Activated T-cell treated with anti-CD3 and anti-CD28 coated beads, Interleukin-2, amount 50 U/mL, for 48 hours (primary cell): ENCODE data around the gene EPHB2.
"Not testable (repeated sequence)": the region's sequence is repeated elsewhere in the genome, so short reads cannot be mapped to it uniquely, and the experiment has no call there.

Source experiments
- DNase-seq, 2 experiments: peaks; one replicate each; pipeline ENCODE4 v3.0.0-alpha.2; 2020

The EPHB2 gene

DNA sequence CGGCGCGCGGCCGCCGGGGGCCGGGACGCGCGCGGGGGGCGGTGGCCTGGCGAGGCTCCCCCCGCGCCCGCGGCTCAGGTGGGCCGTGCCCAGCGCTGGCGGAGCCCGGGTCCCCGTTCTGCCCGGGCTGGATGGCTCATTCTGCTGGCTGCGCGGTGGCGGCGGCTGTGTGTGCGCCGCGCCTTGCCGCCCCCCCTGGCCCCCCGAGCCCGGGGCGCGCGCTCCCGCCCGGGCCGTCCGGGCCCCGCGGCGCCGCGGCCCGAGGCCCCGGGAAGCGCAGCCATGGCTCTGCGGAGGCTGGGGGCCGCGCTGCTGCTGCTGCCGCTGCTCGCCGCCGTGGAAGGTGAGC, at the start of gene EPHB2:
EPHB2 (plus strand) TSS at position 139 of the 349 bp plus-strand sequence; CDS start at position 283, 144 bp downstream.
- peak; percentile 34 to 53 for DNase-seq

GRCh38 chr1:22661880-22662279, 48.8 kb upstream of the EPHB2 start:
- DNase-seq, result no peak

DNA sequence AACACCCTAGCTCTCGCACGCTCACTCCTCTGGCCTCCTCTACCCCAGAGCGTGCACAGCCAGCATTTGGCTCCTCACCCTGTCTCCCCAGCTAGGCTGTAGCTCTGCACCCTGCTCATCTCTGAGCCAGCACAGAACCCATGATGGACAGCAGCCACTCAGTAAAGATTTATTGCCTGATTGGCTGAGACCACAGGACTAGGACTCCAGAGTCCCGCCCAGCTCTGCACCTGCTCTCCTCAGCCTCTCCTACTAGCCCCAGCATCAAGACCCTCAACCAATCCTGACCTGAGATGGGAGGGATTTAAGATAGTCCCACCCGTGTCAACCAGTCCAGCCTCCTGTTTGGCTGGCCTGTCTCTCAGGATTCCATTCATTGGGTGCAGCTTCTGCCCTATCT, 48.3 kb upstream of the EPHB2 start:
- DNase-seq, result no peak

GRCh38 chr1:22662986-22663408, 47.6 kb upstream of the EPHB2 start:
- DNase-seq, result no peak

GRCh38 chr1:22665752-22666151, 44.9 kb upstream of the EPHB2 start:
- DNase-seq, result no peak

DNA sequence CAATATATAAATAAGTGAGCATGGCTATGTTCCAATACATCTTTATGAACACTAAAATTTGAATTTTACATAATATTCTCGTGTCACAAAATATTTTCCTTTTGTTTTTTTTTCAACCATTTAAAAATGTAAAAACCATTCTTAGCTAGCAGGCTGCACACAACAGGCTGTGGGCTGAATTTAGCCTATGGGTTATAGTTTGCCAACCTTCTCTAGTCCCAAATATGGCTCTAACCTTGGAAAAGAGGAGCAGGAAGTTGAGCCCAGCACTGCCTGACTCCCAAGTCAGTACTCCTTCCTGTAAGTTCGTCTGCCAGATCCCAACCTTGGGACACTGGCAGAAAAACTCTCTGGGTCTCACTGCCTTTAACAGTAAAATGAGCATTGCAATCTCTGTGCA, 44.2 kb upstream of the EPHB2 start:
- no peak for DNase-seq

- DNase-seq, result not testable (repeated sequence)
Observed at GRCh38 chr1:22668840-22669239, 41.8 kb upstream of the EPHB2 start.

GRCh38 chr1:22670352-22670975, 40.2 kb upstream of the EPHB2 start:
- DNase-seq, result no peak

- DNase-seq, result no peak
Observed at GRCh38 chr1:22671999-22672398, 38.6 kb upstream of the EPHB2 start.

DNA sequence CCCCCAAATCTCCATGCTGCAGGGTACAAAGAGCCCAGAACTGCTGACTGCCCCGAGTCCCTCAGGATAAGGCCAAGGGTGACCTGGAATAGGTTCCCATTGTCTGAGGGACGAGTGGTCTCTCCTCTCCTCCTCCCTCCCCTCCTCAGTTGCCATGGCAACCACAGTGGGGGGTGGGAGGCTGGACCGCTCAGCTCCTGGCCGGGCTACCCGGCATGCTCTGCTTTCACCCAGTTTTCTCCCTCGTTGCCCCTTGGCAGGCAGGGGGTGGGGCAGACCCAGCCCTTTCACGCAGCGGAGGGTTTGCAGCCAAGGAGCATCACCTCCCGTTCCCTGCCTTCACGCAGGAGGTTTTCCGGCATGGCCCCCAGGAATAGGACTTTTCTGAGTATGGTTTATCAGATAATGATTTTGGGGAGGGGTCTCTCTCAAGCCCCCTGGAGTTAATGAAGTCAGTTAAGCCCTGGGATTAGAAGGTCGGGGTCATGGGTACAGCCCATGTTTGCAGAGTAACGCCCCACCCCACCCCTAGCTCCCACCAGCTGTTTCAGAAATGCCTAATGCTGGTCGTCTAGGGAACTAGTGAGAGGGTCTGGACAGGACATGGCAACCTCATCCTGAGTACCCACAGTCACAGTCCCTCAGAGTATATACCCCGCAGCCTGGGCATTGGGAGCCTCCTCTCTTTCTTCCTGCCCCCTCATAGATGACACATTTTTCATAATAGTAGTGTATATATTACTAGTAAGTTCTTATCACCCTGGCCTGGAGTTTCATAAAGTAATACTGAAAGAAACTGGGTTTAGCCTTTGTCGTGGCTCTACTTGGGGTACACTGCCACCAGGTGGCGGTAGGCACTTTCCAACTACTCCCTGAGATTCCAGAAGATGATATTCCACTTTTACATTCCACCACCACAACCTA, 36.9 kb upstream of the EPHB2 start:
- peak; percentile 50 to 58 for DNase-seq

GRCh38 chr1:22674410-22674749, 36.3 kb upstream of the EPHB2 start:
- no peak for DNase-seq

GRCh38 chr1:22676151-22676550, 34.5 kb upstream of the EPHB2 start:
- not testable (repeated sequence) for DNase-seq

- DNase-seq, result no peak
Observed at GRCh38 chr1:22676916-22677583, 33.6 kb upstream of the EPHB2 start.

- no peak for DNase-seq
Observed at GRCh38 chr1:22677931-22678896, 32.4 kb upstream of the EPHB2 start.

DNA sequence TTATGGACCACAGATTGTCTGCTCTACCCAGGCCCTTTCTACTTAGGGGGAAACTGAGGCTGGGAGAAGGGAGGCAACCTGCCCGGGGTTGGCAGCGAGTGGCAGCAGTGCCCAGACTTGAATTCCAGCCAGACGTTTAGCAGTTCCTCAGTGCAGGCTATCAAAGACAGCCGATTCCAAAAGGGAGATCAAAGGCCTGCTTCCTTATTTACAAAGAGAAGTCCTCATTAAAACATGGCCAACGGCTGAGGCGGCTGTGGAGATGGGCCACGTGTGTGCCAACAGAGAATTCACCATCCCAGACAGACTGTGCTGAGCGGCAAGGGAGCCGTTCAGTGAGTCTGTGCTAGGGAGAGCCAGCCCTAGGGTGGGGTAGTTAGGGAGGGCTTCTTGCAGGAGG, 29.9 kb upstream of the EPHB2 start:
- no peak for DNase-seq

DNA sequence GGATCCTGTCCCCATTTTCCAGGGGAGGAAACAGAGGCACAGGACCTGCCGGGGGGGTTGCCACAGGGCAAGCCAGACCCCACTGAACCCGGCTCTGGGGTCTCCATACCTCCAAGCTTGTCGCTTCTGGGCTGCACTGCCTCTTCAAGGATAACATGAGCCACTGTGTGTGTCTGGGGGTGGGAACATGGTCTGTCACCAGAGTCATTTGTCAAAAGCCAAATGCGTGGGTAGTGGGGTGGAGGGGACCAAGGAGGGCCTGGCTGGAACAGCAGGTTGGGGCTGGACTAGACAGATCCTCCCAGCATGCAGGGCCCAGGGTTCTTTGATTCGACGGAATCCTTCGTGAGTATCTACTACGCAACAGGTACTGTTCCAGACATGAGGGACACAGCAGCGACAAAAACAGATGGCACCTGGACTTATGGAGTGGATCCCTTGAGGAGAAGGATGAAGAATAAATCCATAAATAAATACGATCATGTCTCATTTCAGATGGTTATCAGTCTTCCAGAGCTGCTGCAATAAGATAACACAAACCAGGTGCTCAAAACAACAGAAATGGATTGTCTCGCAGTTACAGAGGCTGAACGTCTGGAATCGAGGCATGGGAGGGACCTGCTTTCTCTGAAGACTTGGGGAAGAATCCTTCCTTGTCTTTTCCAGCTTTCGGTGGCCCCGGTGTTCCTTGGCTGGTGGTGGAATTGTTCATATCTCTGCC, 28.9 kb upstream of the EPHB2 start:
- no peak for DNase-seq

DNA sequence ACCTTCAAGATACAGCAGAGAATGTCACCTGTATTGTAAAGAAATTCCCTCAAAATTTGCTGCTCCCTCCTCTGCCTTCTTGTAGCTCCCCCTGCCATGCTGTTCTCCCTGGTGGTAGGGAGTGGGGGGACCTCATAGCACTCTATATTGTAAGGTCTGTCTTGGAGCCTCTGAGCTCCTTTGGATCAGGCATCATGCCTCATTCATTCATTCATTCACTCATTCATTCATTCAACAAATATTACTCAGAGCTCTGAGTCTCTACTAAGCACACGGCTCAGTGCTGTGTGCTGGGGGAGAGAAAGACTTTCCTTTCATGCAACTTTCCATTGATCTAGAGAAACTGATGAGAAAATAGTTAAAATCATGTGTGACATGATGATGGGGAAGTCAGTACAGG, 27.1 kb upstream of the EPHB2 start:
- no peak for DNase-seq

GRCh38 chr1:22685591-22686059, 25.0 kb upstream of the EPHB2 start:
- no peak for DNase-seq

- no peak for DNase-seq
Observed at GRCh38 chr1:22687191-22687590, 23.4 kb upstream of the EPHB2 start.

DNA sequence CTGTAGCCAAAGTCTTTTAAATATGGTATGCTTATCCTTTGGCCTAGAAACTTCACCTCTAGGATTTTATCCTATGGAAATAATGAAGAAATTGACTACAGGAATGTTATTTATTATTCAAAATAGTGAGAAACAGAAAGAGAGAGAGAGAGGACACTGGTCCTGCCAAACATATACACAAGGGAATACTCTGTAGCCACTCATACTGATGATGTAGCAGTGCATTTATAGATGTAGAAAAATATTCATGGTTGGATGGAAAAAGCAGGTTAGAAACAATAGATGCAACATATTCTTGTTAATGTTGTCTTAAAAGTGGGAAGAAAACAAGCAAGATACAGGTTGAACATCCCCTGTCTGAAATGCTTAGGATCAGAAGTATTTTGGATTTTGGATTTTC, 22.2 kb upstream of the EPHB2 start:
- DNase-seq, result no peak

DNA sequence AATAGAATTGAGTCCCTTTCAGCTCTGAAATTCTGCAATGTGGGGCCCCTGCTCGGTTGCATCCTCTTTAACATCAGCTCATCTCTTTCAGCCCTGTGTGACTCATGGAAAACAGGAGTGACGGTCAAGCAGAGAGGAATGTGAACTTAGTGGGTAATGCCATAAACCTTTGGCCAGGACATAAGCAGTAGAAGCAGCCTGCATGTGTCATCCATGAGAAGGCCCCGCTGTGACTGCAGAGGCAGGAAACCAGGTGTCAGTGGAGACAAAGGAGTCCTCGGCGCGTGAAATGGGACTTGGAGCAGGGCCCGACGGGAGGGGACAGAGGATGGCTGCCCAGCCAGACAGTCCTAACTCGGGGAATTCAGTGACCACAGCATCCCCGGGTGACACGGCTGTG, 21.1 kb upstream of the EPHB2 start:
- DNase-seq, result no peak
